CD4-positive, alpha-beta T cell treated with Interleukin-4 for 1 hour (primary cell): ENCODE data around the gene BEST4.
"Not testable (repeated sequence)": the region's sequence is repeated elsewhere in the genome, so short reads cannot be mapped to it uniquely, and the experiment has no call there.

Source experiments
- DNase-seq, 2 donors: peaks; one replicate each; pipeline ENCODE4 v3.0.0-alpha.2; 2020 to 2022

The BEST4 gene

DNA sequence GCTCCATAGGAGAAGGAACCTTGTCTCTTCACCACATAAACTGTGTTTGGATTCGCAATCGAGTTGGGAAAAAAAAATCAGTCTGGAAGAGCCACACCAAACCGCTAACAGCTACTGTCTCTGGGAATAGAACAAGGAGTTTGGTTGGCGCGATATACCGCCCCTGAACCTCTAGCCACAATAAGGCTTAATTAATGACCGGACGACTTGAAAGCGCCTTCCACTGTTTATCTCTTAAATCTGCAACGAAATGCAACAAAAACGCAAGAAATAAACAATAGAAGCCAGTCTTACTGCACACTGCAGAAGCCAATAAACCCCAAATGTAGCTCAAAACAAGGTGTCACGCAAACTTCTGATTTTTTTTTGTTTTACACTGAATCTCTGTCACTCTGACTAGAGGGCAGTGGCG is 31.2 kb upstream of the BEST4 start:
- no peak for DNase-seq

DNA sequence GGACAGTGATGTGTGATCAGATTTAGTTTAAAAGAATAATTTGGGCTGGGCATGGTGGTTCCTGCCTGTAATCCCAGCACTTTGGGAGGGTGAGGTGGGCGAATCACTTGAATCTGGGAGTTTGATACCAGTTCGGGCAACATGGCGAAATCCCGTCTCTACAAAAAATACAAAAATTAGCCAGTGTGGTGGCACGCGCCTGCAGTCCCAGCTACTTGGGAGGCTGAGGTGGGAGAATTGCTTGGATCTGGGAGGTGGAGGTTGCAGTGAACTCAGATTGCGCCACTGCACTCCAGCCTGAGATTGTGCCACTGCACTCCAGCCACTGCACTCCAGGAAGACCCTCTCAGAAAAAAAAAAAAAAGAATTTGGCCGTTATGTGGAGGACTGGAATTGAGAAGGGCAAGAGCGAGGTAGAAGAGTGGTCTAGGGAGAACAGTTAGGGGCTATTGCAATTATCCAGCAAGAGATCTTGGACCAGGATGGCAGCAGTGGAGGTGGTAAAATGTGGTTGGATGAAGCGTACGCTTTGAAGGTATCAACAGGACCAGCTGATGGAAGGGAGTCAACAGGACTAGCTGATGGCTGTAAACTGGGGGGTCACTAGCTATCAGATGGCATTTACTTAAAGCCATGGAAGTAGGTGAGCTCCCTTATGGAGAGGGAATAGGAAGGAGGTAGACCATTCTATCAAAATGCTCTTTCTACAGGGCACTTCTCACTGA is 30.0 kb upstream of the BEST4 start:
- DNase-seq: no peak

DNA sequence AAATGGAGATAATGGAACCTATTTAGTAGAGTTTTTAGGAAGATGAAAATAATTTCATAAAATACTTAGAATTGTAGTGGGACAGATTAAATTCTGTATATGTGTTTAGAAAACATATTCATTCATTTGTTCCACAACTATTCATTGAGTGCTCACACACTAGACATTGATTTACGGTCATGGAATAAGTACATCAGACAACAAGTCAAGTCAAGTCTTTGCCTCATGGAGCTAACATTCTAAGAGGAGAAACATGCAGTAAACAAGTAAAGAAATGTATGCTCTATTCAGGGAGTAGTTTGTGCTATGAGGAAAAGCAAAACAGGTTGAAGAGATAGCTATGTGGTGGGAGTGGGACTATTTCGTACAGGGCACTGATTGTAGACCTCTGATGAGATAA is 29.3 kb upstream of the BEST4 start:
- DNase-seq: no peak

DNA sequence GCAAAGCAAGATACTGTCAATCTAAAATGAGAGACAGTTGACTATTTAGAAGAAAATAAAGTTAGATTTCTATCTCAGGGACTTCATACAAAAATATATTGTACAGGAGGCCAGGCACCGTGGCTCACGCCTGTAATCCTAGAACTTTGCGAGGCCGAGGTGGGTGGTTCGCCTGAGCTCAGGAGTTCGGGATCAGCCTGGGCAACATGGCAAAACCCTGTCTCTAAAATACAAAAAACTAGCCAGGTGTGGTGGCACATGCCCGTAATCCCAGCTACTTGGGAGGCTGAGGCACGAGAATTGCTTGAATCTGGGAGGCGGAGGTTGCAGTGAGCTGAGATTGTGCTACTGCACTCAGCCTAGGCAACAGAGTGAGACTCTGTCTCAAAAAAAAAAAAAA is 28.0 kb upstream of the BEST4 start:
- not testable (repeated sequence) for DNase-seq

DNA sequence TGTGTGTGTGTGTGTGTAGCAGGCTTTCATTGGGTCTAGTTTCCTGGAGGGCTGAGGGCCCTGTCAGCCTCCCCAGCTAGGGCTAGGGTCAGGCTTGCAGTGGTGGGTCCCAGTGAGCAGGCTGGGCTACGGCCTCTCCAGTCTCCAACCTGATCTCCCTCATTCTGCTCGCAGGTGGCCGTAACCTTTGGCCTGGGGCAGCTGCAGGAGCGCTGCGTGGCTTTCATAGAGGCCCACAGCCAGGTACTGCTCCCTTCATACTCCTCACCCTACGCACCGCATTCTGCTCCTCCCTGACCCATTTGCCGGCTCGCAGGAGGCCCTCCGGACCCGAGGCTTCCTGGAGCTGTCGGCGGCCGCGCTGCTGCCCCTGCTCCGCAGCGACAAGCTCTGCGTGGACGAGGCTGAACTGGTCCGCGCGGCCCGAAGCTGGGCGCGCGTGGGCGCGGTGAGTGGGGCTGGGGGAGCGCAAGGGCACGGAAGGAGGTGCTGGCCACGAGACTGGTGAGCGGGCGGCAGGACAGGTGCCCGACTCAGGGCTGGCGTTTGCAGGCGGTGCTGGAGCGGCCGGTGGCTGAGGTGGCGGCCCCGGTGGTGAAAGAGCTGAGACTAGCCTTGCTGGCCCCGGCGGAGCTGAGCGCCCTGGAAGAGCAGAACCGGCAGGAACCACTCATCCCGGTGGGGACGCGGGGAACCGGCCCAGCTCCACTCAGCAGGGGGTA is 25.0 kb upstream of the BEST4 start:
- peak in 1 of 2 donors; percentile 21 for DNase-seq

DNA sequence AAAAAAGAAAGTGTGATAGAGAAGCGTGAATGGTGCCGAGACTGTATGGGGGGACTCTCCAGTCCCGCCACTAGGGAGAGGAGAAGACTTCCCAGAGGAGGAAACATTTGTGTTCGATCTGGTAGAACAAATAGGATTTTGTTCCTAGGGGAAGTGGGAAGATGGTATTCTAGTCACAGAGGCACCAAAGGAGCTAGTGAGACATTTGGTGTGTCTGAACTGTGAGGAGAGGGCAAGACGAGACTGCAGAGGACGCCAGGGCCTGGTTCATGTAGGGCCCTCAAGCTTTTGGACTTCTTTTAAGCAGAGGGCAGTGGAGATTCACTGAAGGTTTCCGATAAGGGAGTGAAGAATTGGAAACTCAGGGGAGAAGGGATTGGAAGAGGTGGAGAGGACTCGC is 23.3 kb upstream of the BEST4 start:
- peak in 1 of 2 donors; percentile 19 for DNase-seq

DNA sequence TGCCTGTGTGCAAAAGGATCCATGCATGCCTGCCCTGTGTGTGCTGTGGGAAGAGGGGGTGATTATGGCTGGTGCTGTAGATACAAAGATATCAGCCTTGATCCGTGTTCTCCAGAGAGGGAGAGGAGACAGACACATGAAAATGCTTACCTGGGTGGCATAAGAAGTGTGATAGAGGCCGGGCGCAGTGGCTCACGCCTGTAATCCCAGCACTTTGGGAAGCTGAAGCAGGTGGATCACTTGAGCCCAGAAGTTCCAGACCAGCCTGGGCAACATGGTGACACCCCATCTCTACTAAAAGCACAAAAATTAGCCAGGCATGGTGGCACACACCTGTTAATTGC is 22.8 kb upstream of the BEST4 start:
- DNase-seq: peak in 1 of 2 donors; percentile 22

DNA sequence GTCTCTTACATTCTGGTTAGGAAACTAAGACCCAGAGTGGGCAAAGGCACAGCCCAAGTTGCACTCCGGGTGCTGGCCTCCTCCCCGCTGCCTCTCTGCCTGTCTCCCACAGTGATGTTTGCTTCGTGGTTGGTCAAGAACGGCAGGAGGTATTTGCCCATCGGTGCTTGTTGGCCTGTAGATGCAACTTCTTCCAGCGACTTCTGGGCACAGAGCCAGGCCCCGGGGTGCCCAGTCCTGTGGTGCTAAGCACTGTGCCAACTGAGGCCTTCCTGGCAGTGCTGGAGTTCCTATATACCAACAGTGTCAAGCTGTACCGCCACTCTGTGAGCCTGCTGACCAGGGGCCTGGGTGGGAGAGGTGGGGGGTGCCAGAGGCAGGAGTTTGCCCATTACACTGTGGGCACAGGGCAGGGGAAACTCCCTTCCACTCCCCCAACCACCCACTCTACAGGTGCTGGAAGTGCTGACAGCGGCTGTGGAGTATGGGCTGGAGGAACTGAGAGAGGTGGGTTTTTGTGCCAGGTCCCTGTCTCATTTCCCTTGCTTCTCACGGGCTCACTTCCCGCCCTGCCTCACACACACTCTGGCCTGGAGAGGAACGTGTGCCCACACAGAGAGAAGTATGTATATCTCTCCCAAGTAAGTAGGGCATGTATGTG is 22.3 kb upstream of the BEST4 start:
- DNase-seq: peak; percentile 51 to 57

DNA sequence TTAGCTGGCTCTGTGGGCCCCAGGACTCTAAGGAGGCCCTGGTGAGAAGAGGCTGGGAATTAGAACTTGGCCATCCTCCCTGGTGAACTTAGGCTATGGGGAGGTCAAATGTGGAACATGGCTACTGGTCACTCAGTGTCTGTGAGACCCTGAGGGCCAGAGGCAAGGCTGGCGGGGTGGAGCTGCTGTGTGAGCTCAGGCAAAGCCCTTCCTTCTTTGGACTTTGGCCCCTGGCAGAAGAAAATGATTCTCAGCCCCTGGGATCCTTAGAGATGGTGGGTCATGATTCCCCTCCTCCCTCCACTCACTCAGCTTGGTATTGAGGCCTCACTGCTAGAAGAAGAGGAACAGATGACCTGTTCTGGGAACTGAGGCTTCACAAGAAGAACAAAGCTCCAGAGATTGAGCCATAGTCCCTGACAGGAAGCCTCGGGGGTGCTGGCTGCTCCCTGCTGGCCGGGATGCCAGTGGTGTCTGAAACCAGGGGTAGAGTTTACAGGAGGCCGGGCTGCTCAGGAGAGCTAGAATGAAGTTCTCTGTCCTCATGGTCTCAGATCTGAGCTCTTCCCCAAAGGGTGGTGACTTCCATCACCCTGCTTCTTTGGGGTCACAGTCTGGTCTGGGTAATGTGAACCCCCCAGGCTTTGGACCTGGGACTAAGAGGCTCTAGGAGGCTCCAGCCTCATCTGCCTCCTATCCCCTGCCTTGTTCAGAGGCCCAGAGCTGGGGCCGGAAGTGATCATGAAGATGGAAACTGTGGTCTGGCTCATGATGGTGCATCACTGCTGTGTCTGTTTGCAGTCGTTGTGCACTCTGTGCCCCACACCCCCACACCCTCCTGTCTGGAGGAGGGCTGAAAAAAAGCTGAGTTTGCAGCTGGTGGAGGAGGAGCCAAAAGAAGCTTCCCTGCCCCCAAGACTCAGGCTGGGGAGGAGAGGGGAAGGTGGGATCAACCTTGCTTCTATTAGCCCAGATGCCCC is 21.3 kb upstream of the BEST4 start:
- DNase-seq: peak; percentile 91 to 93

DNA sequence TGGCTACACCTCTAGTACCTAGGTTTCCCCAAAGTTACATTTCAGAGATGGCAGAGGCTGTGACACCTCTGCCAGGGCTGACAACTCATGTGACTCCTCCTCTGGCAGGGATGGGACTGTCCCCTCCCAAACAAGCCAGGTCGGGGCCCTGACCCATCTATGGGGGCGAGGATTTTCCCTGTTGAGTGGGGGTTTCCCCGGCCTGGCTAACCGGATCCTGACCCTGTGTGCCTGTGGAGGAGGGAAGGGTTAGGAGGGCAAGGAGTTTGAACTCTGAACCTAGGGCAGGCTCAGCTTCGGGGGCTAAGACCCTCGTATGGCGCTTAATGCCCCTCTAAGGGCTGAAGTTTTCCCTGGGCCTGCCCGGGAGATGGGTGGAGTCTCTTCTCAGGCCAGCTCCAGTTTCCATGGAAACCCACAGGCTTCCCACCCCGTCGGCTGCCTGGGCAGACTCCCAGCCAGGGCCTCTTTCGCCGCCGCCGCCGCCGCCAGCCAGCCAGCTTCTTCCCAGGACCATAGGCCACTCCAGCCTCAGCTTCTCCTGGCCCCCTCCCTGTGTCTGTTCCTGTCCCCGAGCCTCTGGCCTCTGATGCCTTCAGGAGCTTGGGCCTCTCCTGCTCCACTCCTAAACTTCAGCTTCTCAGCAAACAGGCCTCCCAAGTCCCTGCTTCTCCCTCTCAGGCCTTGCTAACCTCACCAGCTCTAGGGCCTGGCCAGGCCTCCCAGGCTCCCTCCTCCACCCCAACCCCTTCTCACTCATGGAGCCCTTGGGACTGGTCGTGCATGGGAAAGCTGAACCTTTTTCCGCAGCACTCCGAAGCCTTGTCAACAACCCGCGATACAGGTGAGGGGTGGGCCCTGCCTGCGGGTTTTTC is 20.3 kb upstream of the BEST4 start, which contains the start of gene BTBD19:
BTBD19 (plus strand) TSS at position 461 of the 875 bp plus-strand sequence; CDS start at position 759, 298 bp downstream.
- no peak for DNase-seq

DNA sequence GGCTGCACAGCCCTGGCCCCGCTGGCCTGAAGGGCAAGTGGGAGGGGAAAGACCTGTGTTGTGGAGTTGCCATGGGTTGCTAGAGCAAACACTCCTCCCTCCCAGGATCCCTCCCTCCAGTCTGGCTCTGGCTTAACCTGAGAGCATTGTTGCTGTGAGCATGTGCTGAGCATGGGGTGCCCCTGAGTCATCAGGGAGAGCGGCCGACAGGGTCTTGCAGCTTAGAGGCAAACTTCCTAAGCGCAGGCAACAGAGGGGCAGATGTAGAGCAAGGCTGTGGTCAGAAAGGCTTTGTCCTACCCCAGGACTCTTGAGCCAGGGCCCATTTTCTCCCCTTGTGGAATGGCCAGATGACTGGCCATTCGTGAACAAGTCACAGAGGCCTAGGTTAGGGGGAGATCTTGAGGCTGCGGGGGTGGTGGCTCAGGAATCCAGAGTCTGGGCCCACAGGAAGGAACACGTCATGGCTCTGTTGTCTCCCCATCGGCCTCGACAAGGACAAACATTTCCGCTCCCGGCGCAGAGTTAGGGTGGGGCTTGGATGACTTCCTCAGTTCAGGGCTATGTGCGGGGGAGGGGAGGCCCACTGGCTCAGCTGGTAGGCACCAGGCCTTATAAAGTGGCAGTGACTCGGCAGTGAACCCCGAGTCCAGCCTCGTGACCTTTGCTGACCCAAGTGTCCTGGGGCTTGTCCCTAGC is 19.5 kb upstream of the BEST4 start:
- peak; percentile 94 to 97 for DNase-seq

DNA sequence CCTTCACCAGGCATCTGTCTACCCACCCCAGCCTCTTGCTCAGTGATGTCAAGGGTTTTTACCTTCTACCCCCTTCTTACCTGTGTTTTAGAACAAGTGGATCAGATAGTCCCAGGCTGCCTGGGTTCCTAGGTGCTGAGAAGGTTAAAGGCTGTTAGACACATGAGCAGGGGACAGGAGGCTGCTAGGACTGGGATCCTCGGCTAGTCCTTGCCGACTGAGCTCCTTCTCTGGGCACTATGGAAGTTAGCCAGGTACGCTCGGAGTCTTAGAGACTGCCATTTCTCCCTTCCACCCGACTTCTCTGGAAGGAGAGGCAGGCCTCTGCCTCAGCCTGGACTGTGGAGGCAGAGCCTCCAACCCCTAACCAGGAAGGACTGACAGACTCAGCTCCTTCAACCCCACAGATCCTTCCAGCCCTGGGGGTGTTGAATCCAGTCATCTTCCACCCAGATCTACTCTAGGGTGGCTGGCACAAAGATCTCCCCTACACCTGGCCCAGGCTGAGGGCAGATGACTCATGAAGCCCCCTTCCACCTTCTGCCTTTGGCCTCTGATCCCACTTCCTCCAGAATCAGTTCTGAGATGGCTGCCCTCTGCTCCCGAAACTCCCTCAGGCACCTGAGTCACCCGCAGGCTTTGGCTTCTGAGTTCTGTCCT is 18.9 kb upstream of the BEST4 start, which contains the start of gene DYNLT4:
DYNLT4 (minus strand) TSS at position 648 of the 660 bp plus-strand sequence. CDS start 683 bp downstream, outside the sequence.
- DNase-seq: peak in 1 of 2 donors; percentile 43

DNA sequence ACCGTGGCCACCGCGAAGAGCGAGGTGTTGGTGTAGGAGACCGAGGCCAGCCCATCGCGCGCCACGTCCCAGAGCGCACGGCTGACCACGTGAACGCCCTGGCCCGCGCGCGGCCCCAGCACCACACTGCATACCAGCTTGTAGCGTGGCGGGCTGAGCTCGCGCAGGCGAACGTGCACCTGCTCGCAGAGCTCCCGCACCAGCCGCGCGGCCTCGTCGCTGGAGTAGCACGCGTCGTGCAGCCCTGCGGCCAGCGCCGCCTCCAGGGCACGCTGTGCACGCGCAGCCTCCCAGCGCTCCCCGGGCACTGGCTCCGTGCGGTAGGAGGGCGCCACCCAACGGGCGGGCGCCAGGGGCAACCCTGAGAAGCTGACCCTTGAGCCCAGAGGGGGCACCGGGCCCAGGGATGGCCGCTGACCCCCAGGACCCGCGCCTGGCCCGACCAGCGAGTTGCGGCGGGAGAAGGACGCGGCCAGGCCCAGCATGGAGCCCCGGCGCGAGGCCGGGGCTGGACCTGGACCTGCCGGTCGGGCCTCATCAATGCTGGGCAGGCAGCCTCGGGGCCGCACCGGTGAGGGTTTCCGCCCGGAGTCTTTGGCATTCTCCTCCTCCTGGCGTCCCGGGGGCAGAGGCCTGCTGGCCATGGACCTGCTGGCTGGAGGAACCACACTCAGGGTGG is 18.2 kb upstream of the BEST4 start:
- DNase-seq: peak in 1 of 2 donors; percentile 37

DNA sequence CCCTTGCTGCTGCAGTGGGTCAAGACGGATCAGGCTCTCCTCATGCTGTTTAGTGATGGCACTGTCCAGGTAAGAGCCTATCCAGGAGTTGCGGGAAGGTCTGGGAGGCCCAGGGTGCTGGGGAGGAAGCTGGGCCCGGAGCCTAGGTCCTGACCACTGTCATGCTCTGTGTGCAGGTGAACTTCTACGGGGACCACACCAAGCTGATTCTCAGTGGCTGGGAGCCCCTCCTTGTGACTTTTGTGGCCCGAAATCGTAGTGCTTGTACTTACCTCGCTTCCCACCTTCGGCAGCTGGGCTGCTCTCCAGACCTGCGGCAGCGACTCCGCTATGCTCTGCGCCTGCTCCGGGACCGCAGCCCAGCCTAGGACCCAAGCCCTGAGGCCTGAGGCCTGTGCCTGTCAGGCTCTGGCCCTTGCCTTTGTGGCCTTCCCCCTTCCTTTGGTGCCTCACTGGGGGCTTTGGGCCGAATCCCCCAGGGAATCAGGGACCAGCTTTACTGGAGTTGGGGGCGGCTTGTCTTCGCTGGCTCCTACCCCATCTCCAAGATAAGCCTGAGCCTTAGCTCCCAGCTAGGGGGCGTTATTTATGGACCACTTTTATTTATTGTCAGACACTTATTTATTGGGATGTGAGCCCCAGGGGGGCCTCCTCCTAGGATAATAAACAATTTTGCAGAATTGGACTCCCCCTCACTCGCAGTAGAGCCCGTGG is 17.5 kb upstream of the BEST4 start:
- no peak for DNase-seq

DNA sequence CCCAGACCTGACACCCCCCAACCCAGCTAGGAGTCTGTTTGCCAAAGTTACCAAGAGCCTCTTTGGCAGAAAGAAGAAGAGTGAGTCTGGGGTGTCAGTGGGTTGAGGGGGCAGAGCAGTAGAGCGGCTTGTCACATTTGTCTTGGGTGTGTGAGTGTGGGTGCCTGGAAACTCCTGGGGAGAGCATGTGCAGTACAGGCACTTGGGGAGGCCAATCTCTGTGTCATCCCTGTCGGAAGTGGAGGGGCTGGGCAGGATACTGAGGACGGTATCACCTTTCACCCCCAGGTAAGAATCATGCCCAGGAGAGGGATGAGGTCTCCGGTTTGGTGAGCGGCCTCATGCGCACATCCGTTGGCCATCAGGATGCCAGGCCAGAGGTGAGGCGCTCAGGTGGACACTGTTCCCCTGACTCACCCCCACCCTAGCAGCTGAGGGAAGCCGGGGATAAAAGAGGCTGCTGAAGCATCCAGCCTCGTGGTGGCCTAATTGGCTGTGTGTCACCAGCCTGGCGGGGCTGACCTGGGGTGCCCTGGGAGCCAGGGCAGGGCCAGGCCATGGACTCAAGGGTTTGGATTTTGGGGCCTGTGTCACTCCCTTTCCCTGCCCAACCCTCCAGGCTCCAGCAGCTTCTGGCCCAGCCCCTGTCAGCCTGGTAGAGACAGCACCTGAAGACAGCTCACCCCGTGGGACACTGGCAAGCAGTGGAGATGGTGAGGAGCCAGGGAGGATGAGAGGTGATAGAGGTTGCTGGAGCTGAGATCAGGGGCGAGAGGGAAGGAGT is 15.5 kb upstream of the BEST4 start:
- DNase-seq: no peak

DNA sequence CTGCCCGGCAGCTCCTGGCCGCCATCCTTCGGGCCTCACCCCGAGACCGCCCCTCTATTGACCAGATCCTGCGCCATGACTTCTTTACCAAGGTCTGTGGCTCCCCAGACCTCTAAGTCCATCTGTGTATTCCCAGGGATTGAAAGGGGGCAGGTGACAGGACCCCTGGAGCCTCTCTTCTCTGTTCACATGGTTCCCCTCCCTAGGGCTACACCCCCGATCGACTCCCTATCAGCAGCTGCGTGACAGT is 15.0 kb upstream of the BEST4 start:
- DNase-seq: no peak

DNA sequence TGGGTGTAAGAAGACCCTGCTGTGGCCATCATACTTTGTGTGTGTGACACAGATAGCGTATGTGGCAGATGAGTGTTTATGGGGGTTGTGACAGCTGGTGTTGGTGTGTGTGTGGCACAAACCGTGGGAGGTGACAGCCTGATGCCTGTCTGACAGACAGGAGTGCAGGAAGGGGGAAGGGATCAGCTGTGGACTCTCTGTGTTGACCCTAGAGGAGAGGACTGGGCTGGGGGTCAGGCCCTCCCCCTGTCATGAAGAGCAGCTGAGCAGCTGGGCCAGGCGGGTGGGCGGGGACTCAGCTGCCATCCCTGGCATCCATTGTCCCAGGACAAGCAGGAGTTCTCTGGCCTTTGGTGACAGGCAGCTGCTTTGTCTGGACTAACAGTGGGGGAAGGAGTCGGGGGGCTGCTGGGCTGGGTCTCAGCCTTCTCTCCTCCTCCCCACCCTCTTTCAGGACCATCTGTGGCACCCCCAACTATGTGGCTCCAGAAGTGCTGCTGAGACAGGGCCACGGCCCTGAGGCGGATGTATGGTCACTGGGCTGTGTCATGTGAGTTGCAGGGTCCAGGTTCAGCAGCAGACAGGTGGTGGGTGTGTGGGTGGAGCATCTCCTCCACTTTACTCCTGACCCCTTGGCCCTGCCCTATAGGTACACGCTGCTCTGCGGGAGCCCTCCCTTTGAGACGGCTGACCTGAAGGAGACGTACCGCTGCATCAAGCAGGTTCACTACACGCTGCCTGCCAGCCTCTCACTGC is 14.5 kb upstream of the BEST4 start:
- DNase-seq: no peak
